Stomach (tissue), 4 donors: ENCODE data around the gene MSGN1.

Experiments
- CTCF ChIP-seq, 7 experiments: fragments of 450-650 bp in 4 of 7; fragments of 200-600 bp in 3 of 7; sonication (generic) in 3 of 7; IDR thresholded peaks; one replicate each; pipeline ENCODE4 v1.5.1; 2016 to 2019; ENCODE audit warnings: antibody characterized with exemption in 7 of 7, control low read depth in 2 of 7, mild to moderate bottlenecking in 1 of 7
- POLR2A ChIP-seq, 4 donors: fragments of 450-650 bp; IDR thresholded peaks; one replicate each; pipeline ENCODE4 v1.6.1; 2016; ENCODE audit warnings: antibody characterized with exemption in 4 of 4, control low read depth in 2 of 4, mild to moderate bottlenecking in 1 of 4, moderate library complexity in 1 of 4

GRCh38 chr2:17850151-17850550 lies 33.9 kb downstream of the MSGN1 start:
- TF ChIP-seq CTCF (IDR thresholded peaks at IDR 0.05): no peak
- TF ChIP-seq POLR2A (IDR thresholded peaks at IDR 0.05): no peak
